NCI-H774 (cell line): Measurements from ENCODE around the gene NECTIN2.
A peak's percentile ranks its signal among the peaks of the same experiment; 100 is the strongest.
"Not testable (repeated sequence)": the region's sequence is repeated elsewhere in the genome, so short reads cannot be mapped to it uniquely, and the experiment has no call there.

ENCODE experiments used
- DNase-seq: peaks from one replicate; lab custom pipeline; 2025; lab: John Stamatoyannopoulos, UW

Gene NECTIN2

DNA sequence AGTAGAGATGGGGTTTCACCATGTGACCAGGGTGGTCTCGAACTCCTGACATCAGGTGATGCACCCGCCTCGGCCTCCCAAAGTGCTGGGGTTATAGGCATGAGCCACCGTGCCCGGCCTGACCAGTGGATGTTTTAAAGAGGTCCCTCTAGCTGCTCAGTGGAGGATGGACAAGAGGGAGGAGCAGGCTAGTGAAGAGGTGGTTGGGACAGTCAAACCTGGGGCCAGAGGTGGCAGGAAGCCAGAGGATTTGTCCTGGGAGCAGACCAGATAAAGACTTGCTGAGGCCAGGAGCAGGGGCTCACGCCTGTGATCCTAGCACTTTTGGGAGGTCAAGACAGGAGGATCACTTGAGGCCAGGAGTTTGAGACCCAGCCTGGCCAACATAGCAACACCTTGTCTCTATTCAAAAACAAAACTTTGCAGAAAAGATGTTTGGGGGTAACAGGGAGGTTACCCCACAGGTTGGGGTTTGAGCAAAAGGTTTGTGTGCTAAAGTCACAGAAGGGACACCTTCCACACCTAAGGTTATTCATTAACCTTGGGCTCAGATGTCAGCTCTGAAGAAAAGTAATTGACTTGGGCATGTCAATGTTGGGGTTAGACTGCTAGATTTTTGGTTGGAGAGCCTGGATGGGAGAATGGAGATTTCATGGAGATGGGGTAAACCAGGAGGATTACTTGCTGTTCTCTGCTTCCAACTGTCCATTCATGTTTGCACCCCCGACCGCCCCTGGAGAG lies 28.2 kb upstream of the NECTIN2 start:
- DNase-seq = no peak

DNA sequence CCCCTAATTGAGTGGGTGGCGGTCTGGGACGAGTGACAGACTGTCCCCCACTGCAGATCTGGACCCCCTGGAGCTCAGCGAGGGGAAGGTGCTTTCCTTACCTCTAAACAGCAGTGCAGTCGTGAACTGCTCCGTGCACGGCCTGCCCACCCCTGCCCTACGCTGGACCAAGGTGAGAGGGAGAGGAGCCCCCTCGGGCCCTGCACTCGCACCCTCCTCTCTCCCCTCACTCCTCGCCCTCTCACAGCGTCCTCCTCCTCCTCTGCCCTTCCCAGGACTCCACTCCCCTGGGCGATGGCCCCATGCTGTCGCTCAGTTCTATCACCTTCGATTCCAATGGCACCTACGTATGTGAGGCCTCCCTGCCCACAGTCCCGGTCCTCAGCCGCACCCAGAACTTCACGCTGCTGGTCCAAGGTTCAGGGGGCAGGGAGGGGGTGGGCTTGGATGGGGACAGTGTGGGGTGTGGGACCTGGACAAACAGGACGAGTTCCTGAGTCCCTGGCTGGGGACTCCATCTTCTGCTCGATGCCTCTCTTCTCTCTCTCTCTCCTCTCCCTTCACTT lies 27.5 kb upstream of the NECTIN2 start:
- DNase-seq = no peak

DNA sequence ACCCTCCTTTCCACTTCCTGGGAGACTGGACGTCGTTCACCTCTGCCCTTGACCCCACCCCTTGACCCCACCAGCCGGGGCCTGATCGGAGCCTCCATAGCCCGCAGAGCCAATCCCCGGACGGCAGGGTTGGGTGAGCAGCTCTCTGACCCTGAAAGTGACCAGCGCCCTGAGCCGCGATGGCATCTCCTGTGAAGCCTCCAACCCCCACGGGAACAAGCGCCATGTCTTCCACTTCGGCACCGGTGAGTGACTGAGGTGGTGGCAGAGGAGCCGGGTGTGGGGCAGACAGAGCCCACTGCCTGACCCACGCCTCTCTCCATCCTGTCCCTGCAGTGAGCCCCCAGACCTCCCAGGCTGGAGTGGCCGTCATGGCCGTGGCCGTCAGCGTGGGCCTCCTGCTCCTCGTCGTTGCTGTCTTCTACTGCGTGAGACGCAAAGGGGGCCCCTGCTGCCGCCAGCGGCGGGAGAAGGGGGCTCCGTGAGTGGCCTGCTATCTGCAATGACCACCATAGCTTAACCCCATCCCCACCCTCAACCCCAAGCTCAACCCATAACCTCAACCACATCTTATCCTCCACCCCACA lies 26.8 kb upstream of the NECTIN2 start:
- DNase-seq = no peak

DNA sequence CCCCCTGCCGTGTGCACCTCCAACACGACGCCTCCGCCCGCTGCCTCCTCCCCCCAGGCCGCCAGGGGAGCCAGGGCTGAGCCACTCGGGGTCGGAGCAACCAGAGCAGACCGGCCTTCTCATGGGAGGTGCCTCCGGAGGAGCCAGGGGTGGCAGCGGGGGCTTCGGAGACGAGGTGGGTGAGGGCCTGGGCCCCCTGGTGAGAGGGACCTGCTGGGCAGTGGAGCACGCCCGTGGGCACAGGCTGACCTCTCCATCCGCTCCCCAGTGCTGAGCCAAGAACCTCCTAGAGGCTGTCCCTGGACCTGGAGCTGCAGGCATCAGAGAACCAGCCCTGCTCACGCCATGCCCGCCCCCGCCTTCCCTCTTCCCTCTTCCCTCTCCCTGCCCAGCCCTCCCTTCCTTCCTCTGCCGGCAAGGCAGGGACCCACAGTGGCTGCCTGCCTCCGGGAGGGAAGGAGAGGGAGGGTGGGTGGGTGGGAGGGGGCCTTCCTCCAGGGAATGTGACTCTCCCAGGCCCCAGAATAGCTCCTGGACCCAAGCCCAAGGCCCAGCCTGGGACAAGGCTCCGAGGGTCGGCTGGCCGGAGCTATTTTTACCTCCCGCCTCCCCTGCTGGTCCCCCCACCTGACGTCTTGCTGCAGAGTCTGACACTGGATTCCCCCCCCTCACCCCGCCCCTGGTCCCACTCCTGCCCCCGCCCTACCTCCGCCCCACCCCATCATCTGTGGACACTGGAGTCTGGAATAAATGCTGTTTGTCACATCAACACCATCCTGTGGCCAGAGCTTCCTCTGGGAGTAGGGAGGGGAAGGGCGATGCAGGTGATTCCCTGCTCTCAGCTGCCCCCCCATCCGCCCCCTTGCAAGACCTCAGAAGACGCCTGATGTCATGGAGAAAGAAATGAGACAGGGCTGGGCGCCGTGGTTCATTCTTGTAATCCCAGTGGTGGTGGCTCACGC lies 25.2 kb upstream of the NECTIN2 start:
- DNase-seq = no peak

DNA sequence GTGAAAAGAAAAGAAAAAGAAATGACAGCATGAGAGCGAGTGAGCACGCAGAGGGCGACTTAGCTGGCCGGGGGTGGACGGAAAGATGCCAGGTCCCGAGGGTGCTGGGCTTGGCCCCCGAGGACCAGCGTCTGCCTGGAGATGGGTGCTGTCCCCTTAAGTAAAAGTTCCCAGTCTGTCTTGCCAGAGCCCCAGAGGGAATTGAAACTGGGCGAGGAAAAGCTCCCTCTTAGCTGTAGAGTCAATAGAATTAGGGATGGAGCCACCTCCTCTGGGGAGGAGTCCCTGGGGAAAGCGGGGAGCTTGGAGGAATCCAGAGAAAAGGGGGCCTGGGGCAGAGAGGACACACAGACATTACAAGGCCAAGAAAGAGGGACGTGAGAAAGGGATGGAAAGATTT lies 23.9 kb upstream of the NECTIN2 start:
- DNase-seq = no peak

DNA sequence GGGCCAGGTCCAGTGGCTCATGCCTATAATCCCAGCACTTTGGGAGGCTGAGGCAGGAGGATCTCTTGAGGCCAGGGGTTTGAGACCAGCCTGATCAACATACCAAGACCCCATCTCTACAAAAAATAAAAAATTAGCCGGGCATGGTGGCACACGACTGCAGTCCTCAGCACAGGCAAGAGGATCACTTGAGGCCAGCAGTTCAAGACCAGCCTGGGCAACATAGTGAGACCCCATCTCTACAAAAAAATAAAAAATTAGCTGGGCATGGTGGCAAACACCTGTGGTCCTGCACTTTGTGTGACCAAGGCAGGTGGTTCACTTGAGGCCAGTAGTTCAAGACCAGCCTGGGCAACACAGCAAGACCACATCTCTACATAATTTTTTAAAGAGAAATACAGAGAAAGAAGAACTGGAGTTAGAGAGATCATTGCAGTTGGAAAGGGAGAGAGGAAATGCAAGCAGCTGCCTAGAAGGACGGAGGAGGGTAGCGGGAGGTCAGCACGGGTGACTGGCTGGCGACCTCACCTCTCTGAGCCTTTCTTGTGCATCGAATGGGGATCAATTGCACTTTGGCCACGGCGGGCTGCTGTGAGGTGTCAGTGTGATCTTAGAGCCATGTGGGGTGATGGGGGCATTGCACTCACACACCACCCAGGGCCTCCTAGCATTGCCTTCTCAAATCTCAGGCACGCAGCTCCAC lies 23.3 kb upstream of the NECTIN2 start:
- no peak for DNase-seq

DNA sequence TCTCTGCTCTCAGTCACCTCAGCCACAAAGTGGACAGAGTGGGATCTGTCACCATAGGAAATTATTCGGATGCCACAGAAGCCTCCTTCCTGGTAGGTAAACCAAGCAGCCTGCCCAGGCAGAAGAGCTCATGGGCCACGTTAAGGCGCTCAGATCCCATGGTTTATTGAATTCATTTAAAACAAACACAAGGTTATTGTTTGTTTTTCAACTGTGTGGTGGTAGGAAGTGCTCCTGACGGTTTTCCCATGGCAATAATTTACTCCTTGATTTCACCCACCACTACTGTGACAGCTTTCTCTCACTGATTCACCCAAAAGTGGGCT lies 22.8 kb upstream of the NECTIN2 start:
- DNase-seq = no peak

DNA sequence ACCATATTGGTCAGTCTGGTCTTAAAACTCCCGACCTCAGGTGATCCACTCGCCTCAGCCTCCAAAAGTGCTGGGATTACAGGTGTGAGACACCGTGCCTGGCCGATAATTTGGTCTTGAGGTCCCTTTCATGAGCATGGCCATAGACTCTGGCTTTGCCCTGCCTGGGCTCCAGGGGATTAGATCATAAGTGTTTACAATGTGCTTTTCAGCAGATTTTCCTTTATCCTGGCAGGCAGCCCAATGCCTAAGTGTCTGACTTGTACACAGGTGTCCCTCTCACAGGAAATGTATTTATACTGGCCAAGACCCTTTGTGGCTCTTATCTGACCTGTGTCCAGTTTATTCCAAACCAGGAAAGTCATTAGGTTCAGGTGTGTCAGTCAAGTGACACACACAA lies 21.3 kb upstream of the NECTIN2 start:
- peak; percentile 74 for DNase-seq

DNA sequence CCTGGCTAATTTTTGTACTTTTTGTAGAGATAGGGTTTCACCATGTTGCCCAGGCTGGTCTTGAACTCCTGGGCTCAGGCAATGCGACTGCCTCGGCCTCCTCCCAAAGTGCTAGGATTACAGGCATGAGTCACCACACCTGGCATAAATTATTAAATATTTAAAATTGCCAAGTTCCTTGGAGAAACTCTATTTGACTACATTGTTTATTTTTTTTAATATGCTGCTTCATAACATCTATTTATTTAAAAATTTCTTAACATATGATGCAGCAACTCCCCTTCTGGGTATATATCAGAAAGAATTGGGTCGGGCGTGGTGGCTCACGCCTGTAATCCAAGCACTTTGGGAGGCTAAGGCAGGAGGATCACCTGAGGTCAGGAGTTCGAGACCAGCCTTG lies 13.2 kb upstream of the NECTIN2 start:
- not testable (repeated sequence) for DNase-seq

DNA sequence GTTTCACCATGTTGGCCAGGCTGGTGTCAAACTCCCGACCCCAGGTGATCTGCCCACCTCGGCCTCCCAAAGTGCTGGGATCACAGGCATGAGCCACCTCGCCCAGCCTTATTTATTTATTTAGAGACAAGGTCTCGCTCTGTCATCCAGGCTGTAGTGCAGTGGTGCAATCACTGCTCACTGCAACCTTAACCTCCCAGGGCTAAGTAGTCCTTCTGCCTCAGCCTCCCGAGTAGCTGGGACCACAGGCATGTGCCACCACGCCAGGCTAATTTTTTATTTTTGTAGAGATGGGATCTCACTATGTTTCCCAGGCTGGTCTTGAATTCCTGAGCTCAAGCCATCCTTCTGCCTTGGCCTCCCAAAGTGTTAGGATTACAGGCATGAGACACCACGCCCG lies 11.7 kb upstream of the NECTIN2 start:
- DNase-seq = not testable (repeated sequence)

DNA sequence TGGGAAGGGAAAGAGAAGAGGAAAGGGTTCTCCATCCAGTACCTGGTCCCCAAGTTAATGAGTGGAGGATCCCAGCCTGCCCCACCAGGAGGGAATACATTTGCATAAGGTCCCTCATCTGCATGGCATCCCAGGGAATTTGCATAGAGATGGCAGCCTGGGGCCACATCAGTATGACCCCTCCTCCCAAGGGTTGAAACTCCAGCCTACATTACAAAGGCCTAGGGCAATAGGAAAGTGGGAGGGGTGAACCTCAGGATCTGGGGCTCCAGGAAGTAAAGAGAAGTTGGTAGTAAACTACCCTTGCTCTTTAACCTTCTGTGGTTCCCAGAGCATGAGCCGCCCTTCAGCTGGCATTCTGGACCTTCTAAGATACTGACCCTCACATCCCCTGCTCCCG lies 6.8 kb upstream of the NECTIN2 start:
- DNase-seq = no peak

DNA sequence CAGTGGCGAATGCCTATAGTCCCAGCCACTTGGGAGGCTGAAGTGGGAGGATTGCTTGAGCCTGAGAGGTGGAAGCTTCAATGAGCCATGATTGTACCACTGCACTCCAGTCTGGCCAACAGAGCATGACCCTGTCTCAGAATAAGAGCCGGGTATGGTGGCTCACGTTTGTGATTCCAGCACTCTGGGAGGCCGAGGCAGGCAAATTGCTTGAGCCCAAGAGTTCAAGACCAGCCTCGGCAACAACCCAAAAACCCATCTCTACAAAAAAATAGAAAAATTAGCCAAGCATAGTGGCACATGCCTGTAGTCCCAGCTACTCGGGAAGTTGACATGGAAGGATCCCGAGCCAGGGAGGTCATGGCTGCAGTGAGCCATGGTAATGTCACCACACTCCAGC lies 5.3 kb upstream of the NECTIN2 start:
- no peak for DNase-seq

DNA sequence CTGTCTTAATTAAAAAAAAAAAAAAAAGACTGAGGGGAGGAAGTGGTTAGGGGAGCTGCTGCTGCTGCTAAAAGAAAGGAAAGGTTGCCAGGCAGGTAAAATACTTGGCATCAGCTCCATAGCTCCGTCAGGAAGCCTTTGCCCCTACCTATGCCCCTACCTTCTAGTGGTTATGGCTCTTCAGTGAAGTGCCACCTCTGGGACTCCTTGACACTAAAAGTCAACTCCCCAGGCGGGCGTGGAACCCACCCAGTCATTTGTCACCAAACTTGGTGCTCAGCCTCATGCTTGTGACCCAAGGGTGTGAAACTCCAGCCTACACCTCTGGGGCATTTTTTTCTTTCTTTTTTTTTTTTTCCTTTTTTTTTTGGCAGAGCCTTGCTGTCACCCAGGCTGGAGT lies 4.9 kb upstream of the NECTIN2 start:
- no peak for DNase-seq

DNA sequence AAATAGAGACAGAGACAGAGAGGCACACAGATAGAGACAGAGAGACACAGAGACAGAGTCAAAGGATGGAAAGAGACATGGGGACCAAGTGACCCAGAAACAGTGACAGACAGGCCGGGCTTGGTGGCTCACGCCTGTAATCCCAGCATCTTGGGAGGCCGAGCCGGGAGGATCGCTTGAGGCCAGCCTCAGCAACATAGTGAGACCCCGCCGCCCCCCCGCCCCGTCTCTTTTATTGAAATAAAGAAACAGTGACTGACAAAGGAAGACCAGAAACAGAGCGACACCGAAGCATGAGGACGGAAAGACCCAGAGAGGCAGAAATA lies 848 bp upstream of the NECTIN2 start:
- DNase-seq = no peak

DNA sequence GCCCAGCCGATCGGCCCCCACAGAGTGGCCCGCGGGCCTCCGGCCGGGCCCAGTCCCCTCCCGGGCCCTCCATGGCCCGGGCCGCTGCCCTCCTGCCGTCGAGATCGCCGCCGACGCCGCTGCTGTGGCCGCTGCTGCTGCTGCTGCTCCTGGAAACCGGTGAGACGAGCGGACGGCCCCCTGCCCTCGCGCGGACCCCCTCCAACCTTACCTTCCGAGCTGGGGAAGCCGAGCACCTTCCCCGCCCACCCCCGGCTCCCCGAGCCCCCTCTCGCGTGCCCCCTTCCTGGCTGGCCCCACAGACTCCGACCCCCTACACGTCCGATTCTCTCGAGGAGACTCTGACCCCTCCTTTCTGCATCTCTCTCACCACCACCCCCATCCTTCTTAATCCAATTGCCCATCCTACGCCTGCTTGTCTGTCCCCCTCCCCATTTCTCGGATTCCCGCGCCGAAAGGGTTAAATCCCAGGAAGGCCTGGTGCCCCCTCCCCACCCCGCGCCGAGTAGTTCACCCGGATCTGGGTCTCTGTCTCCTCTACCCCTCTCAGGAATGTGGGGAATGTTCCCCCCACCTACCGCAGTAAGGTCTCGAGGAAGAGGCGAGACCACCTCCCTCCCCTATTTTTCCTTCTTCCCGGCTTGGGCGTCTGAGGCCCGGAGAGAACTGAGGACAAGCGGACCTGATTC lies 502 bp downstream of the NECTIN2 start:
- DNase-seq = no peak

DNA sequence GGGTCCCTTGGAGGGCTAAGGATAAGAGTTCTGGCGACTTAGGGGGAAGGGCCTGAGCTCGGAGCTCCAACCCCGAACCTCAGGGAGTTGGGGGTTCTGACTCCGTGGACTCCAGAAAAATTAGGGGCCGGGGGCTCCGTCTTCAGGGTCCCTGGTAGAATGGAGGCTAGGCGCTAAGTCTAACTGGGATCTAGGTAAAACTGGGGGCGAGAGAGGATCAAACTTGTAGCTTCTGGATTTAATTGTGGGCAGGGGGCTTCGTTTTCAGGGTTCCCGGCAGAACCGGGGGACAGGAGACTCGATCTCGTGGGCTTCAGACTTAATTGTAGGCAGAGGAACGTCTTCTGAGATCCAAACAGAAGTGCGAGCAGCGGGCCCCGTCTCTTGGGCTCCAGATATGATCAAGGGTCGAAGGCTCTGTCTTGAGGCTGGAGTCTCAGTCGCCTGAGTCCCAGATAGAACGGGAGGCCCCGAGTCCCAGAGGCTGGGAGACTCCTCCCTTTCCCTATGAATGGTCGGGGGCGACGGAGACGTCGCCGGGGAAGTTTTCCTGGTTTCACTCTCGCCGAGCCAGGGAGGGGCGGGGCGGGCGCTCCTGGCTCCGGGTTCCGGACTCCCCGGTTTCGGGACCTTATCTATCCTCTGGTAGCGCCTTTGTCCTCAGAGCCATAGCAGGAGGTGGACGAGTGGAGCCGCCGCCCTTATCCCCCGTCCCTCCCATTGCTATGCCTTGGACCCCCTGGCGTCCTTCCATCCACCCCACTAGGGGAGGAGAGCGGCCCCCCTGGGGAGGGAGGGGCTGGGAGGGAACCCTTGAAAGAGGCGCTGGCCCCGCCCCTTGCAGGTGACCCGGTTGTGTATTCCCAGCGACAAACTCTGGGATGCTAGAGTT lies 1.3 kb downstream of the NECTIN2 start:
- DNase-seq = peak; percentile 72

DNA sequence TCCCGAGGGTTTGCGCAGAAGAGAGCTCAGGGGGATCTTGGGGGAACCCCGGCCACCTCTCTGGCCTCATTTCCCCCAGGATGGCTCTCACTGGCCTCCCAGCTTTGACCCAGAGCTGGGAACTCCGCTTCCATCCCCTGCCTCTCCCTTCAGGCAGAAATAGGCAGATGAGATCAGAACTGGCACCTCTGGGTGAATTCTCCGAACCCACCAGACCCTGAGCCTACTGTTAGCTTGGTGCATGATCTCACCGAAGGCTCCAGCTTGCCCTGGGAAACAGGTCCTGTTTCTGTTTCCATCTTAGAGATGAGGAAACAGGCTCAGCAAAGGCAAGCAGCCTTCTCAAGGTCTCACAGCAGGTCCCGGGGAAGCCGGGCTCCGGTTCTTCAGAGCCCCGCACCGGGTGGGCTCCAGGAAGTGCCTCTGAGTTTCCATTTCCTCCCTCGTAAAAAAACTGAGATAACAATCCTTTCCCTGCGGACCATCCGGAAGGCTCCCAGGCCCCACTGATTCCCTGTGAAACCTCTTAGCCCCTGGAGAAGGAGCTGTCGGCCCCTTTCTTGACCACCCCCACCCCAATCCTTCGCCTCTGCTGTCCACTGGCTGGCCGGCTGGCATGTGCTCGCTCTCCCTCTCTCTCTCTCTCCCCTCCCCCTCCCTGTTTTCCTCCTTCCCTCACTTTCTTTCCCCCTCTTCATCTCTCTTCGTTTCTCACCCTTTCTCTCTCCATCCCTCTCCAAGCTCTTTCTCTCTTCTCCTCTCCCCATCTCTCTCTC lies 2.1 kb downstream of the NECTIN2 start:
- DNase-seq = no peak

DNA sequence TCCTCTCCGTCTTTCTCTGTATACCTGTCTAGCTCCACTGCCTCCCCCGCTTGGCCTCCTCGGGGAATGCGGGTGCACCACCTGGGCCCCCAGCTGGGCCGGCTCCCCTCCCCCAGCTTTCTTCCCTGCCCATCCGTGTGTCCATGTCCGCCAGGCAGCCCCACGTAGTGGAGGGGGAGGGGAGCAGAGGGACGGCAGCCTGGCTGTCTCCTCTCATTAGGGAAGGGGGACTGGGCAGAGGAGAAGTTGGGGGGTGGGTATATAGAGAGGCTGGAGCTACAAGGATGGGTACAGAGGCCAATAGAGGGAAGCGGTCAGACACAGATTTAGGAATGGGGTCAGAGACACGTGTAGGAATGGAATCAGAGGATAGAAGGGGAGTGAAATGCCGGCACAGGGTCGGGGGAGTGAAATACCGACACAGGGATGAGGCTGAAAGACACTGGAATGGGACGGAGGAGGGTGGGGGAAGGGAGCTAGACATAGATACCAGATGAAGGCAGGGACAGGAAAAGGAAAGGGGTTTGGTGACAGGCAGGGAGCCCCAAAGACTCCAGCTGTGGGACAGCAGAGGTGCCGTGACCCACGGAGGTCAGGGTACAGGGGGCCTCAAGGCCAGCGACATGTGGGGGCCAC lies 2.8 kb downstream of the NECTIN2 start:
- DNase-seq = no peak

DNA sequence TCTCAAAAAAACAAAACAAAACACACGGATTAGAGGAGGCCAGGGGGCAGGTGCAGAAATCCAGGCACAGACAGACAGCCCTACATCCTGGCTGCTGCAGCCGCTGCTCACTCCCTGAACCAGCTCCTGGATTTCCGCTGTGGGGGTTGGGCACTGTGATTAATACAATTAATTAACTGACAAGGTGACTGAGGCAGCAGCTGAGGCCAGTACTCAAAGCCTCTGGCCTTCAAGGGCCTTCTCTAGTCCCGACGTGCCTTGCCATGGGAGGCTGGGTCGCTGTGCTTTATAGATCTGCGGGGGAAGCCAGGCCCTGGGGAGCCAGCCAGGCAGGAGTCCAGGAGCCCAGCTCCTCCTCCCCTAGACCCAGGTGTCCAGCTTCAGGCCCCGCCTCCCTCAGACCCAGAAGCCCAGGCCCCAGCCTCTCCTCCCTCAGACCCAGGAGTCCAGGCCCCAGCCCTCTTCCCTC lies 4.6 kb downstream of the NECTIN2 start:
- no peak for DNase-seq
